Panc1 (cell line): ENCODE results near the gene ADGRL1. TPM values are rescaled to one million over a fixed set of nuclear protein-coding genes. Genes with fewer than 3 reads are reported as not detected.

Experiments used
- ATAC-seq: fragments of 200-7000 bp; cut with Tn5 transposase; 2 replicates; pipeline ENCODE4 v1.9.1; 2020; ENCODE audit warnings: mild to moderate bottlenecking, moderate library complexity
- BruUV-seq: library from RNA; stranded (reverse); fragments of 400-500 nt; replicated peaks from 2 replicates; lab custom pipeline; 2021; lab: Mats Ljungman, UMichigan
- CTCF ChIA-PET: fragments of 300-600 bp; sonication (Branson Sonifier 250); formaldehyde crosslinking; loops from one replicate; lab custom pipeline; 2022; ENCODE audit warnings: antibody characterized with exemption; lab: Charles Lee
- POLR2A ChIA-PET: fragments of 300-600 bp; sonication (Branson Sonifier 250); formaldehyde crosslinking; loops from one replicate; lab custom pipeline; 2022; ENCODE audit warnings: antibody characterized with exemption; lab: Charles Lee
- DNase-seq: peaks from one replicate; pipeline ENCODE4 v3.0.0-alpha.2; 2010; ENCODE audit warnings: low read depth, low spot score
- H3K27ac ChIP-seq: 2 replicates; pipeline ENCODE4 v1.5.1; 2011; ENCODE audit warnings: mild to moderate bottlenecking, low read length, inconsistent platforms
- H3K27me3 ChIP-seq: fragments of 200-500 bp; sonication (Bioruptor generic); 2 replicates; pipeline ENCODE4 v1.6.0; 2014; ENCODE audit warnings: low read length, inconsistent platforms; ENCODE audit not compliant: control insufficient read depth, insufficient read depth
- H3K36me3 ChIP-seq: fragments of 200-500 bp; sonication (Bioruptor generic); 2 replicates; pipeline ENCODE4 v1.5.1; 2014; ENCODE audit warnings: inconsistent platforms, mild to moderate bottlenecking, low read length, moderate library complexity; ENCODE audit not compliant: control insufficient read depth, insufficient read depth
- H3K4me1 ChIP-seq: 2 replicates; pipeline ENCODE4 v1.5.1; 2011; ENCODE audit warnings: inconsistent platforms, mild to moderate bottlenecking, low read length, moderate library complexity; ENCODE audit not compliant: control insufficient read depth, insufficient read depth
- H3K4me3 ChIP-seq, 2 experiments: 2 replicates each; pipeline ENCODE4 v1.5.1; 2011 to 2012; ENCODE audit warnings: low read depth in 2 of 2, low read length in 2 of 2, mild to moderate bottlenecking in 2 of 2, inconsistent platforms in 1 of 2, moderate library complexity in 1 of 2
- H3K9me3 ChIP-seq: fragments of 200-500 bp; sonication (Bioruptor generic); 2 replicates; pipeline ENCODE4 v1.5.1; 2014; ENCODE audit warnings: low read depth, mild to moderate bottlenecking, inconsistent platforms, low read length, moderate library complexity; ENCODE audit not compliant: control insufficient read depth, insufficient read depth
- CTCF ChIP-seq: fragments of 450-650 bp; IDR thresholded peaks from 2 replicates; pipeline ENCODE4 v1.5.1; 2017; ENCODE audit warnings: mild to moderate bottlenecking
- POLR2AphosphoS5 ChIP-seq: IDR thresholded peaks from 2 replicates; pipeline ENCODE4 v1.6.1; 2012; ENCODE audit warnings: mild to moderate bottlenecking, low read depth, low read length, moderate library complexity
- SIN3A ChIP-seq: IDR thresholded peaks from 2 replicates; pipeline ENCODE4 v1.6.1; 2012; ENCODE audit warnings: low read depth, mild to moderate bottlenecking, low read length, moderate library complexity, borderline replicate concordance; ENCODE audit not compliant: insufficient read depth
- TCF7L2 ChIP-seq: IDR thresholded peaks from 2 replicates; pipeline ENCODE4 v1.6.1; 2011; ENCODE audit warnings: mild to moderate bottlenecking, low read depth, low read length, inconsistent platforms
- in situ Hi-C: cut with HindIII; loops from 2 replicates; pipeline ENCODE4 v1.10.0; 2016; ENCODE audit warnings: low sequenced_read_pairs, low pct_unique_long_range_greater_than_20kb
- intact Hi-C: fragments of 100-400 bp; cut with micrococcal nuclease; formaldehyde crosslinking; loops from one replicate; pipeline ENCODE4 v1.10.0; 2022; ENCODE audit not compliant: unreplicated experiment
- total RNA-seq: library from RNA; stranded (reverse); gene quantifications from one replicate; pipeline ENCODE4 v1.2.1, GENCODE V29; 2021; ENCODE audit not compliant: unreplicated experiment
- TF ChIP-seq, protein P1 (sequence below), 2 experiments: IDR thresholded peaks; 2 replicates each; pipeline ENCODE4 v1.6.1; 2011 to 2012; ENCODE audit warnings: low read depth in 2 of 2, control low read depth in 1 of 2, low read length in 1 of 2, mild to moderate bottlenecking in 1 of 2, moderate library complexity in 1 of 2; ENCODE audit not compliant: insufficient read depth in 1 of 2

Gene ADGRL1
- total RNA-seq, 1 experiment from 2014 or later, result 37.7 TPM

DNA sequence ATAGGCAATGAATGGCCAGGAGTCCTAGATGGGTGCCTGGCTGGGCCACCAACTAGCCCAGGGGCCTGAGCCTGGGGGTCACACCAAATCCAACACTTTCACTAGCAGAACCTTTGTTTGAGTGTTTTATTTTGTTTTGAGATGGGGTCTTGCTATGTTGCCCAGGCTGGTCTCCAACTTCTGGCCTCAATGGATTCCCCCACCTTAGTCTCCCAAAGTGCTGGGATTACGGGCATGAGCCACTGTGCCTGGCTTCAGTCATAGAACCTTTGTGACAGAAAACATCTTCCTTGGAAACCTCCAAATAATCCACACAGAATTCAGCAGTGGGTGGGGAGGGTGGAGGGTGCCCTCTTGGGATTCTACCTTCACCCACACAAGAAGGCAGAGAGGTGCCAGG is 94.5 kb downstream of the ADGRL1 start:
- ATAC-seq (no peak), DNase-seq (no peak)
- no peak overlapping the region for H3K4me3 ChIP-seq
- in situ Hi-C loops (no loop called here), intact Hi-C loops (no loop called here)
- H3K27ac ChIP-seq, result no peak overlapping the region
- peaks cover 29% of the 10 kb centered on the region for H3K4me1 ChIP-seq
- no peaks in the 10 kb centered on the region for H3K27me3 ChIP-seq
- no peaks in the 10 kb centered on the region for H3K9me3 ChIP-seq
- ChIA-PET CTCF (no interaction called here), POLR2A (interaction anchor here (0.6 kb wide), 1 partner anchor 116 kb away, joined by 8 read pairs; no protein-coding TSS in a partner anchor)
- TF ChIP-seq TCF7L2, result no peak
- TF ChIP-seq, protein P1, sequence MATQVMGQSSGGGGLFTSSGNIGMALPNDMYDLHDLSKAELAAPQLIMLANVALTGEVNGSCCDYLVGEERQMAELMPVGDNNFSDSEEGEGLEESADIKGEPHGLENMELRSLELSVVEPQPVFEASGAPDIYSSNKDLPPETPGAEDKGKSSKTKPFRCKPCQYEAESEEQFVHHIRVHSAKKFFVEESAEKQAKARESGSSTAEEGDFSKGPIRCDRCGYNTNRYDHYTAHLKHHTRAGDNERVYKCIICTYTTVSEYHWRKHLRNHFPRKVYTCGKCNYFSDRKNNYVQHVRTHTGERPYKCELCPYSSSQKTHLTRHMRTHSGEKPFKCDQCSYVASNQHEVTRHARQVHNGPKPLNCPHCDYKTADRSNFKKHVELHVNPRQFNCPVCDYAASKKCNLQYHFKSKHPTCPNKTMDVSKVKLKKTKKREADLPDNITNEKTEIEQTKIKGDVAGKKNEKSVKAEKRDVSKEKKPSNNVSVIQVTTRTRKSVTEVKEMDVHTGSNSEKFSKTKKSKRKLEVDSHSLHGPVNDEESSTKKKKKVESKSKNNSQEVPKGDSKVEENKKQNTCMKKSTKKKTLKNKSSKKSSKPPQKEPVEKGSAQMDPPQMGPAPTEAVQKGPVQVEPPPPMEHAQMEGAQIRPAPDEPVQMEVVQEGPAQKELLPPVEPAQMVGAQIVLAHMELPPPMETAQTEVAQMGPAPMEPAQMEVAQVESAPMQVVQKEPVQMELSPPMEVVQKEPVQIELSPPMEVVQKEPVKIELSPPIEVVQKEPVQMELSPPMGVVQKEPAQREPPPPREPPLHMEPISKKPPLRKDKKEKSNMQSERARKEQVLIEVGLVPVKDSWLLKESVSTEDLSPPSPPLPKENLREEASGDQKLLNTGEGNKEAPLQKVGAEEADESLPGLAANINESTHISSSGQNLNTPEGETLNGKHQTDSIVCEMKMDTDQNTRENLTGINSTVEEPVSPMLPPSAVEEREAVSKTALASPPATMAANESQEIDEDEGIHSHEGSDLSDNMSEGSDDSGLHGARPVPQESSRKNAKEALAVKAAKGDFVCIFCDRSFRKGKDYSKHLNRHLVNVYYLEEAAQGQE (IDR thresholded peaks at IDR 0.05; ENCODE audit: insufficient read depth in 1 of 2, low read depth in 2 of 2, low read length in 1 of 2), result no peak
- no peak for TF ChIP-seq POLR2AphosphoS5
- no peak for TF ChIP-seq SIN3A
- TF ChIP-seq CTCF, result no peak
- no peaks in the 10 kb centered on the region for H3K36me3 ChIP-seq
- BruUV-seq, result no TSS peak

- in situ Hi-C loops, result no loop called here
- BruUV-seq, result no TSS peak
- ChIA-PET CTCF (interaction anchor here (0.7 kb wide), 1 partner anchor 107 kb away, joined by 5 read pairs; no protein-coding TSS in a partner anchor), POLR2A (interaction anchor here (0.6 kb wide), 1 partner anchor 115 kb away, joined by 8 read pairs; no protein-coding TSS in a partner anchor)
- H3K9me3 ChIP-seq, result no peaks in the 10 kb centered on the region
- intact Hi-C loops, result no loop called here
- peaks cover 21% of the 10 kb centered on the region for H3K4me1 ChIP-seq
- ATAC-seq, result no peak
- no peak for DNase-seq
- H3K27ac ChIP-seq, result no peak overlapping the region
- no peaks in the 10 kb centered on the region for H3K27me3 ChIP-seq
- H3K4me3 ChIP-seq, result no peak overlapping the region
- no peak for TF ChIP-seq TCF7L2
- no peak for TF ChIP-seq CTCF
- no peak for TF ChIP-seq POLR2AphosphoS5
- no peak for TF ChIP-seq SIN3A
- TF ChIP-seq, protein P1 (IDR thresholded peaks at IDR 0.05; ENCODE audit: insufficient read depth in 1 of 2, low read depth in 2 of 2, low read length in 1 of 2), result no peak
- no peaks in the 10 kb centered on the region for H3K36me3 ChIP-seq
These were observed 95.3 kb downstream of the ADGRL1 start for GRCh38 chr19:14110650-14111049.
